ENCODE data around the gene CST11. TPM values are rescaled to one million over a fixed set of nuclear protein-coding genes. Genes with fewer than 3 reads are reported as not detected.

CST11 gene
- total RNA-seq, 1 donor from 2014 or later = not detected

DNA sequence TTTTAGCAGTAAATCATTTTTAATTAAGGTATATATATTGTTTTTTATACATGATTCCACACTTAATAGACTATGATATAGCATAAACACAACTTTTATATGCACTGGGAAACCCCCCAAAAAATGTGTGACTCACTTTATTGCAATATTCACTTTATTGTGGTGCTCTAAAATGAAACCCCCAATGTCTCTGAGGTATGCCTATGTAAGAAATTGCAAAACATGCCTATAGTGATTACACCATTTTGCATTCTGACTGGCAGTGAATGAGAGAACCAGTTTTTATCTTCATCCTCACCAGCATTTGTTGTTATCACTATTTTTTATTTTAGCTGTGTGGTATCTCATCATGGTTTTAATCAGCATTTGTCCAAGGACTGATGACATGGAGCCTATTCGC is 8.5 kb upstream of the CST11 start:
- TF ChIP-seq, protein P1, sequence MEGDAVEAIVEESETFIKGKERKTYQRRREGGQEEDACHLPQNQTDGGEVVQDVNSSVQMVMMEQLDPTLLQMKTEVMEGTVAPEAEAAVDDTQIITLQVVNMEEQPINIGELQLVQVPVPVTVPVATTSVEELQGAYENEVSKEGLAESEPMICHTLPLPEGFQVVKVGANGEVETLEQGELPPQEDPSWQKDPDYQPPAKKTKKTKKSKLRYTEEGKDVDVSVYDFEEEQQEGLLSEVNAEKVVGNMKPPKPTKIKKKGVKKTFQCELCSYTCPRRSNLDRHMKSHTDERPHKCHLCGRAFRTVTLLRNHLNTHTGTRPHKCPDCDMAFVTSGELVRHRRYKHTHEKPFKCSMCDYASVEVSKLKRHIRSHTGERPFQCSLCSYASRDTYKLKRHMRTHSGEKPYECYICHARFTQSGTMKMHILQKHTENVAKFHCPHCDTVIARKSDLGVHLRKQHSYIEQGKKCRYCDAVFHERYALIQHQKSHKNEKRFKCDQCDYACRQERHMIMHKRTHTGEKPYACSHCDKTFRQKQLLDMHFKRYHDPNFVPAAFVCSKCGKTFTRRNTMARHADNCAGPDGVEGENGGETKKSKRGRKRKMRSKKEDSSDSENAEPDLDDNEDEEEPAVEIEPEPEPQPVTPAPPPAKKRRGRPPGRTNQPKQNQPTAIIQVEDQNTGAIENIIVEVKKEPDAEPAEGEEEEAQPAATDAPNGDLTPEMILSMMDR (IDR thresholded peaks at IDR 0.05; ENCODE audit: borderline replicate concordance) = no peak
- Histone ChIP-seq H3K4me1 (no peaks in the 10 kb centered on the region), H3K36me3 (no peaks in the 10 kb centered on the region), H3K27me3 (ENCODE audit: low read depth) (peaks cover 61% of the 10 kb centered on the region), H3K9me3 (replicated peaks) (peaks cover 9% of the 10 kb centered on the region), H3K27ac (replicated peaks) (no peak overlapping the region), H3K4me3 (no peak overlapping the region)
- DNase-seq = no peak
- intact Hi-C loops (cut with micrococcal nuclease) = no loop called here

DNA sequence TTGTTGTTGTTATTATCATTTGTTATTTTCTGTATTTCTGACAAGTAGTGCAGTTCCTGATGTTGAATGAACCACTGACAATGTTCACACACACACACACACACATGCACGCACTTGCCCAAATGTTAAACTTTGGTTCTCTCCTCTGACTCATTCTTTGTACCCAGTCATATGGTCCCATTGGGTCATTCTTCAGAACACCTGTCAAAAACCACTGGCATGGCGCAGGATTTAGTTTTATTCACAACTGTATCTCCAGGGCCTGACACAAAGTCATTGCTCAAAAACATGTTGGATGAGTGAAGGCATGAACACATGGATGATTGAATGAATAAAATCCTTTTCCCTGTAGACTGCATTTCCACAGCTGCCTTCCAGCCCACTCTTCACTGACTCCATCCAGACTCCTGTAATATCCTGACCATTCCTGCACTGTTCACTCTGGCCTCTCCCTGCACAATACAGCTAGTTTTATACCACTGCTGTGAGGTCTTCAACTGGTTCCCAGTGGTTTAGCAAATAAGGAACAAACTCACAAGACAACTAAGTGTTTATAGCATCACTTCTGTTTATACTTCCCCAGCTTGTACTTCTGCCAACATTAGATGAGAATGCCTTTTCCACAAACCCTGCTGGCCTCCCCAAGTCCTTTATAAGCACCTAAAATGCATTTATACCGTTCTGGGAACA is 6.9 kb upstream of the CST11 start:
- Histone ChIP-seq H3K4me3 (no peak overlapping the region), H3K27me3 (ENCODE audit: low read depth) (peaks cover 68% of the 10 kb centered on the region), H3K4me1 (no peaks in the 10 kb centered on the region), H3K27ac (replicated peaks) (no peak overlapping the region), H3K36me3 (peaks cover 4% of the 10 kb centered on the region), H3K9me3 (replicated peaks) (no peaks in the 10 kb centered on the region)
- TF ChIP-seq, protein P1 (IDR thresholded peaks at IDR 0.05; ENCODE audit: borderline replicate concordance) = no peak
- no peak for DNase-seq
- intact Hi-C loops (cut with micrococcal nuclease) = no loop called here

DNA sequence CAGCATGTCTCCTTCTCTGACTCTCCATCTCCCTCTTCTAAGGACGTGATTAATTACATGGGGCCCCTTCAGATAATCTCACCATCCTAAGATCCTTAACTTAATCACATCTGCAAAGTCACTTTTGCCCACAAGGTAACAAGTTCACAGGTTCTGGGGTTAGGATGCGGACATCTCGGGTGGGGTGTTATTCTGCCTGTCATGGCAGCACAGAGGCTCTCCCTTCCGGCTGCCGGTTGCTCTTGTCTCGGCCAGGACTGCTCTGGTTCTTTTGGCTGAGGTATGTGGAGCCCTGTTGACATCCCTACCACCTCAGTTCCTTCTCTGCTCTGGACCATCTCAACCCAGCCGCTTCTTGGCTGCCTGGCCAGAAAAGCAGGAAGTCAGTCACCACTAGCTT is 4.2 kb upstream of the CST11 start:
- Histone ChIP-seq H3K4me1 (no peaks in the 10 kb centered on the region), H3K36me3 (peaks cover 4% of the 10 kb centered on the region), H3K27ac (replicated peaks) (no peak overlapping the region), H3K27me3 (ENCODE audit: low read depth) (peaks cover 73% of the 10 kb centered on the region), H3K4me3 (no peak overlapping the region), H3K9me3 (replicated peaks) (no peaks in the 10 kb centered on the region)
- no peak for DNase-seq
- intact Hi-C loops (cut with micrococcal nuclease) = no loop called here
- TF ChIP-seq, protein P1 (IDR thresholded peaks at IDR 0.05; ENCODE audit: borderline replicate concordance) = no peak

DNA sequence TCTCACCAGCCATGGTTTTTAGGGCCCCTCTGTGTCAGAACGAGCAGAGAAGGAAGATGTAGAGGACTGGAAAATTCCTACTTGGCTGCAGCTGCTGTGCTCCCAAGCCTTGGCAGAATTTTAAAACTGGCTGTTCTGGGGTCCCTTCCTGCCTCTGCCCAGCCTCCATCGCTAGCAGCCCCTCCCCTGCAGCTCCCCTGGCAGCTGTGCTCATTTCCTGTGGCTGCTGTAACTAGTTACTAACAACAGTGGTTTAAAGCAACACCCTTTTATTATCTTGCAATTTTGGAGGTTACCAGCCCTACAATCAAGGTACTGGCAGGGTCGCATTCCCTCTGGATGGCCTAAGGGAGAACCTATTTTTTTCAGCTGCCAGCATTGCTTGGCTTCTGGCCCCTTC is 3.7 kb upstream of the CST11 start:
- Histone ChIP-seq H3K27me3 (ENCODE audit: low read depth) (peaks cover 73% of the 10 kb centered on the region), H3K4me1 (no peaks in the 10 kb centered on the region), H3K36me3 (peaks cover 4% of the 10 kb centered on the region), H3K4me3 (no peak overlapping the region), H3K27ac (replicated peaks) (no peak overlapping the region), H3K9me3 (replicated peaks) (no peaks in the 10 kb centered on the region)
- TF ChIP-seq, protein P1 (IDR thresholded peaks at IDR 0.05; ENCODE audit: borderline replicate concordance) = no peak
- intact Hi-C loops (cut with micrococcal nuclease) = no loop called here
- no peak for DNase-seq

DNA sequence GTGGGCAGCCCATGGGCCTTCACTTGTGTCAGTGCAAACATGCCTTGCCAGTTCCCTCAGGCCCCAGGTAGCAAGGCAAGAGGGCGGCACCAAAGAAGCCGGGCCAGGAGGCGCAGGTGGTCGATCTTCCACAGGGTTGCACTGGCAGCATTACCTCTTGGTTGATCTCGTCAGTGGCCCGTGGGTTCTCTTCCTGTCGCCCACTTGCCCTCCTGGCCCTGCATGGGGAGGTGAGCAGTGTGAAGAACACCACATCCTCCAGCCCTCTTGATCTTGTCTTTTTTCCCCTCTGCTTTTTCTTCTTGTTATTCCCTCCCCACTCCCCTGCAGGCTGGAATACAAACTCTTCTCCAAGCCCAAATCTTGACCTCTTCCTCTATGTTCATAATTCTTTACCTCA is 3.0 kb upstream of the CST11 start:
- intact Hi-C loops (cut with micrococcal nuclease) = no loop called here
- peaks cover 71% of the 10 kb centered on the region for H3K27me3 ChIP-seq (ENCODE audit: low read depth)
- no peak for DNase-seq
- H3K9me3 ChIP-seq (replicated peaks) = no peaks in the 10 kb centered on the region
- no peak overlapping the region for H3K27ac ChIP-seq (replicated peaks)
- TF ChIP-seq, protein P1 (IDR thresholded peaks at IDR 0.05; ENCODE audit: borderline replicate concordance) = no peak
- no peak overlapping the region for H3K4me3 ChIP-seq
- no peaks in the 10 kb centered on the region for H3K4me1 ChIP-seq
- H3K36me3 ChIP-seq = peaks cover 4% of the 10 kb centered on the region
